Ishikawa (cell line): ENCODE data around the gene RCOR2.

ENCODE experiments used
- CEBPB ChIP-seq: IDR thresholded peaks from 2 replicates; pipeline ENCODE4 v1.6.1; 2012
- CREB1 ChIP-seq: IDR thresholded peaks from 2 replicates; pipeline ENCODE4 v1.6.1; 2012; ENCODE audit warnings: low read depth
- EGR1 ChIP-seq: IDR thresholded peaks from 2 replicates; pipeline ENCODE4 v1.6.1; 2012
- EP300 ChIP-seq: IDR thresholded peaks from 2 replicates; pipeline ENCODE4 v1.6.1; 2012; ENCODE audit warnings: borderline replicate concordance
- FOXM1 ChIP-seq: IDR thresholded peaks from 2 replicates; pipeline ENCODE4 v1.6.1; 2012; ENCODE audit warnings: low read depth, borderline replicate concordance
- MAX ChIP-seq: IDR thresholded peaks from 2 replicates; pipeline ENCODE4 v1.6.1; 2012
- NFIC ChIP-seq: IDR thresholded peaks from 2 replicates; pipeline ENCODE4 v1.6.1; 2012
- RAD21 ChIP-seq: IDR thresholded peaks from 2 replicates; pipeline ENCODE4 v1.6.1; 2012; ENCODE audit warnings: low read depth
- REST ChIP-seq: IDR thresholded peaks from 2 replicates; pipeline ENCODE4 v1.6.1; 2012; ENCODE audit warnings: low read depth, mild to moderate bottlenecking
- TAF1 ChIP-seq: IDR thresholded peaks from 2 replicates; pipeline ENCODE4 v1.6.1; 2012; ENCODE audit warnings: low read depth, mild to moderate bottlenecking
- TCF12 ChIP-seq: IDR thresholded peaks from 2 replicates; pipeline ENCODE4 v1.6.1; 2012; ENCODE audit warnings: low read depth
- TEAD4 ChIP-seq: IDR thresholded peaks from 2 replicates; pipeline ENCODE4 v1.6.1; 2012
- YY1 ChIP-seq: IDR thresholded peaks from 2 replicates; pipeline ENCODE4 v1.6.1; 2012; ENCODE audit warnings: low read depth
- ZBTB7A ChIP-seq: IDR thresholded peaks from 2 replicates; pipeline ENCODE4 v1.6.1; 2012; ENCODE audit warnings: low read depth
- TF ChIP-seq, protein P1 (sequence below): IDR thresholded peaks from 2 replicates; pipeline ENCODE4 v1.6.1; 2012

The RCOR2 gene

GRCh38 chr11:63882555-63883242, 34.3 kb downstream of the RCOR2 start:
- TF ChIP-seq, protein P1, sequence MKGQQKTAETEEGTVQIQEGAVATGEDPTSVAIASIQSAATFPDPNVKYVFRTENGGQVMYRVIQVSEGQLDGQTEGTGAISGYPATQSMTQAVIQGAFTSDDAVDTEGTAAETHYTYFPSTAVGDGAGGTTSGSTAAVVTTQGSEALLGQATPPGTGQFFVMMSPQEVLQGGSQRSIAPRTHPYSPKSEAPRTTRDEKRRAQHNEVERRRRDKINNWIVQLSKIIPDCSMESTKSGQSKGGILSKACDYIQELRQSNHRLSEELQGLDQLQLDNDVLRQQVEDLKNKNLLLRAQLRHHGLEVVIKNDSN = no peak
- TF ChIP-seq TCF12 (no peak), RAD21 (no peak), CREB1 (no peak), REST (no peak), CEBPB (no peak), EP300 (no peak), MAX (no peak), TAF1 (no peak), ZBTB7A (no peak), NFIC (no peak), TEAD4 (no peak), YY1 (no peak)

- TF ChIP-seq EP300 (no peak), ZBTB7A (no peak), TCF12 (no peak), MAX (no peak), TAF1 (no peak), CEBPB (no peak), YY1 (no peak), CREB1 (no peak), RAD21 (no peak), EGR1 (no peak), TEAD4 (no peak), REST (no peak), FOXM1 (no peak), NFIC (no peak)
- TF ChIP-seq, protein P1 = no peak
These were observed 36.6 kb downstream of the RCOR2 start for GRCh38 chr11:63880403-63880790.

DNA sequence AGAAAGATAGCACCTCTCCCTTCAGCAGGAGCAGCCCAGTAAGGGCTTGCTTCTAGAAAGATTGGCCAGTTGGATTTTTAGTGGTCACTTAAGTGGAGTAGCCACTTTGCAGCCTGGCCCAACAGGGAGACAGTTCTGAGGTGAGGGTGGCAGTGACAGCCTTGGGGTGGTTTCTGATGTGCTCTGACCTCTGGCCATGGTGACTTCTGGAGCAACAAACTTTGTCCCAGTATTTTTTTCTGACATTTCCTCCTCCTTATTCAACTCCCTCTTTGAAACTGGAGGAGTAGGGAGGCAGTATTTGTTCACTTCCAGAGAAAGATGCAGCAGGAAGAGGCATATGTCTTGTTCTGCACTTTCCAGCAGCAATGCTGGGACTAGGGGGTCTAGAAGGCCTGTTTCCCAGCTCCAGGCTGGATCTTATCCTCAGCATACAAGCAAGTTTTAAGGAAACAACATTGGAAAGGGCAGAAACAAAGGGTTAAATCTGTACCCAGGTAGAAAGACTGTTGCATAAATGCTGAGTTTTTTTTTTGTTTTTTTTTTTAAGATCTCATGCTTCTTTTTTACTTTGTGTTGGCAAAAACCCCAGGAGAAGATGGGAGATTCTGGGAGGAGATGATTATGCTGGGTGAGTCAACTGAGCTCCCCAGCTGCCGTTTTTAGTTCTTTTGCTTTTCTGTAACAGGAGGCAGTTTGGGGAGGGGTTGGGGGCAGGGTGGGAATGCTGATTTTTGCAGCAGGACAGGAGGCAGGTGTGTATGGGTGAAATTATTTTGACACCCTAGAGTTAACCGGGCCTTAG, 37.2 kb downstream of the RCOR2 start:
- no peak for TF ChIP-seq ZBTB7A
- TF ChIP-seq NFIC = no peak
- TF ChIP-seq, protein P1 = no peak
- no peak for TF ChIP-seq EGR1
- TF ChIP-seq YY1 = no peak

GRCh38 chr11:63877658-63878241, 39.2 kb downstream of the RCOR2 start:
- TF ChIP-seq ZBTB7A = no peak
- TF ChIP-seq, protein P1 = no peak
- no peak for TF ChIP-seq TEAD4
- TF ChIP-seq EGR1 = no peak
- no peak for TF ChIP-seq TAF1
- no peak for TF ChIP-seq FOXM1

DNA sequence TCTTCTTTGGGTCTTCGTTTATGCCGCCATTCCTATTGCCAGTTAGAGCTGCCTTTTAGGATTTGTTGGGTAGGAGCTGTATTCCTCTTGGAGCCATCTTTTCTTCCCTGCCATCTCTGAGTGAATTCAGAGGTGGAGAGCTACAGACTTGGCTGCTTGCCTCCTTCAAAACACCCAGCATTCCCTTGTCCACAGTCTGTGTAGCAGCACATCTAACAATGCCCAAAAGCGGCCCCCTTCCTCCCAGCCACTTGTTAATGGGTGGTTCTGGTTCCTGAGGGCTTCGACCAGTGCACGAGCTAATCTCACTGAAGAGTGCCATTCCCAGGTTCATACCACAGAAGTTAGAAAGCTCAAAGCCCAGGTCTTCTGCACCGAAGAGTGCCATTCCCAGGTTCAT, 40.3 kb downstream of the RCOR2 start:
- TF ChIP-seq REST (no peak), TAF1 (no peak), CEBPB (no peak), NFIC (no peak), TCF12 (no peak)
- TF ChIP-seq, protein P1 = no peak
